ENCODE data around the gene DIPK2A. TPM values are rescaled to one million over a fixed set of nuclear protein-coding genes. Genes with fewer than 3 reads are reported as not detected.

The DIPK2A gene
- polyA plus RNA-seq, 1 experiment = 12.6 TPM

GRCh38 chr3:143973259-143974021, 1.8 kb downstream of the DIPK2A start:
- H3K4me3 ChIP-seq (ENCODE audit: low read depth, low read length) = peak overlapping the region; percentile 86
- no peak for TF ChIP-seq CTCF (IDR thresholded peaks at IDR 0.05; ENCODE audit: insufficient read depth, low read depth, low read length)
- CTCF ChIA-PET = interaction anchor here (1.3 kb wide), 1 partner anchor 797 kb away, joined by 6 read pairs; no protein-coding TSS in a partner anchor
- no peaks in the 10 kb centered on the region for H3K36me3 ChIP-seq (ENCODE audit: control insufficient read depth, insufficient read depth, low read length)
- POLR2A ChIA-PET = no interaction called here
- no peak for DNase-seq (ENCODE audit: low read depth)
- no peaks in the 10 kb centered on the region for H3K27me3 ChIP-seq (ENCODE audit: control insufficient read depth, insufficient read depth, low read length)

DNA sequence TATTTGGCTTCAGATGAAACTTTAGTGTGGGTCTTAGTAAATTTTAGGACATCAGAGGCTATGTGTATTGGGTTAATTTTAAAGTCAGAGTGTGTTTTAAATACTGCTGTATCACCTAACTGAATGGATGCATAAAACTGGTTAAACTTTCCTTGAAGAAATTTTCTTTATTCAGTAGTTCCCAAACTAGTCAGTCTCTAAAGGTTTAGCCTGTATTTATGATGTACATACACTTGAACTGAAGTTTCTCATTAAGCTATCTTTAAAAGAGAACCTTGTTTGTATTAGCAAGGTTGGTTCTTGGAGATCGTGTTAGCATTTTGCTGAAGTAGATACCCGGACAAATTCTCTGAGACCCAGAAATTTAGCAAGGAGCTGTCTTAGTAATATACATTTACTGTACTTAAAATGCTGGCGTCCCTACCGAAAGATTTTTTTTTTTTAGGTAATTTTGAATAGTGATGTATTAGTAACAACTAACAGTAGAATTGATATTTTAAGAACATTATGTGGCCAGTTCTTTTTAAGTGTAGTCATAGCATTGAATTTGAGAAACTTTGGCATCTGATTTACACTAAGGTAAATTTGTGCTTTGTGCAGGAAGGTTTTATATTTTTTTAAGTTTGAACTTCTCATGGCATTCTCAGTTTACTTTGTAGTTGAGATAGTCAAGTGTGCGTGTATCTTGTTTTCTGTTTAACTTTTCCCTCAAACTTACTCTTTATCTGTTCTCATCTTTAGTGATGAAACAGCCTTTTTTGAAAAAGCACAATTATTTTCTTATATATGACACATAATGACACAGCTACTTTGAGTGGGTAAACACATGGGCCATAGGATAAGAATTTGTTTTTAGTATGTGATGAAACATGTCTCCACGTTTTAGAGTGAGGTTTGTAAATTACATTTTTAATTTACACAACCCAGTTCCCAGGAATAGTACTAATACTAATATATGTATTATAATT, 2.9 kb downstream of the DIPK2A start:
- no peak for TF ChIP-seq CTCF (IDR thresholded peaks at IDR 0.05; ENCODE audit: insufficient read depth, low read depth, low read length)
- no peak for DNase-seq (ENCODE audit: low read depth)
- H3K27me3 ChIP-seq (ENCODE audit: control insufficient read depth, insufficient read depth, low read length) = no peaks in the 10 kb centered on the region
- CTCF ChIA-PET = interaction anchor here (0.7 to 1.8 kb wide), 5 partner anchors 10 to 796 kb away, joined by 3 to 6 read pairs (median 4); no protein-coding TSS in a partner anchor
- H3K36me3 ChIP-seq (ENCODE audit: control insufficient read depth, insufficient read depth, low read length) = no peaks in the 10 kb centered on the region
- POLR2A ChIA-PET = no interaction called here
- H3K4me3 ChIP-seq (ENCODE audit: low read depth, low read length) = peak overlapping the region; percentile 86

DNA sequence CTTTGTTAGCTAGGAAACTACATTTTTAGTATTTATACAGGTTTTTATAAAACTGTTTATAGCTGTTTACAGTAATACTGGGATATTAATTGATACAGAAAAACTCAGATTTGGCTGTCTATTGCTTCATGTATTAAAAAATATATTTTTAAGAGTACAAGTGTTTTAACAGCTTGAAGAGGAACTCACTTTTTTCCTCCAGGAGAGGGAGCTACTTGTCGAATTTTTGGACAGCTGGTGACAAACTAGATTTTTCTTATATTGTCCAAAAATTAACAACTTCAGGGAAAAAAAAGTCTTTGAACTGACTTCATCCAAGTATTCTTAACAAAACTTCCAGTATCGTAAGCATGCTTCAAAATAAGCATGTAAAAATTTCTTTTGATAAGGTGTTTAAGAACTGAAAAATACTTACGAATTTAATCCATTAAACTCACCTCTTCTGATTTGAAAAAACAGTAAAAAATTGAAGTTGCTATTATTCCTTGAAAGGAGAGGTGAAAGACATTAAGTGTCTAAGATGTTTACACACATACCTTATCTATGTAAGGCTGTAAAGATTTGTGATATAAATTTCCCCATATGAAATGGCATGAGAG, 4.0 kb downstream of the DIPK2A start:
- Histone ChIP-seq H3K27me3 (ENCODE audit: control insufficient read depth, insufficient read depth, low read length) (no peaks in the 10 kb centered on the region), H3K4me3 (ENCODE audit: low read depth, low read length) (peak overlapping the region; percentile 86; the same call in 1 of the 2 replicates), H3K36me3 (ENCODE audit: control insufficient read depth, insufficient read depth, low read length) (no peaks in the 10 kb centered on the region)
- DNase-seq (ENCODE audit: low read depth) = no peak
- POLR2A ChIA-PET = no interaction called here
- CTCF ChIA-PET = interaction anchor here (0.6 to 1.8 kb wide), 4 partner anchors 10 to 462 kb away, joined by 3 to 6 read pairs (median 4); no protein-coding TSS in a partner anchor
- TF ChIP-seq CTCF (IDR thresholded peaks at IDR 0.05; ENCODE audit: insufficient read depth, low read depth, low read length) = peak; percentile 61

DNA sequence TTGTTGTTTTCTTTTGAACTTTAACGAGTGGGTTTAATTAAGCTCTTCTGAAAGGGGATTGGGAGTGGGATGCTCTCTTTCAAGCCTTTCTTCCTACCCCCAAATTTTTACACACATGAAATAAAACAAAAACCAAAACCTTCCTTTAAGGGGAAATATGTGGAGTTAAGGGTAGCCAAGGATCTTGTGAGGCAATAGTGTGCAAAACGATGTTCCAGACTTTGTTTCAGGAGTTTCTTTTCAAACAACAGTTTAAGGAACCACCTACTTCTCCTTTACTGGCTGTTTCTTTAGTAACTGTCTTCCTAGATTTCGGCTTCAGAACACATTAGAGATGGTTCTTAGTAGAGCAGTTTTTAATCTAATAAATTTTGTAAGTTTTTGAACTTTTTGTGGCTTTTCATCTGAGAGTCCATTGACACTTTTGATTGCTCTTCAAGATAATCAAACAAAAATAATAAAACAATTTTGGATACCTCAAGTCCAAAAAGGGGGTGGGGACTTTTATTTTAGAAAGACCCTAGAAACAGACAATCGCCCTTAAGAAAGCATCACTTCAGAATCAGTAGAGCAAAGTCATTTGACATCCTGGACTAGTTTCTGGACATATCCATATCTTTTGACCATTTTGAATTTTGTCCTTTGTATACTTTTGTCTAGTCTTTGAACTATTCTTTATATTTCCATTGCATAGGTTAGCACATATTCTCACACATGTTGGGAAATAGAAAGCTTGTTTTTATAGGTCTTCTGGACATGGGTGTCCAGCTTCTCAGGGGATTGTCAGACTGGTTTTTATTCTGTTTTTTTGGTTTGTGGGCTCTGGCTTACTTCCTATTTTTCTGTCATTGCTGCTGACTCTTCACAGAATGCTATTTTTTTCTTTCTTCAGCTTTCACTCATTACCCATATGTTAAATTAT, 6.0 kb downstream of the DIPK2A start:
- Histone ChIP-seq H3K27me3 (ENCODE audit: control insufficient read depth, insufficient read depth, low read length) (no peaks in the 10 kb centered on the region), H3K36me3 (ENCODE audit: control insufficient read depth, insufficient read depth, low read length) (no peaks in the 10 kb centered on the region; the same call in 1 of the 2 replicates), H3K4me3 (ENCODE audit: low read depth, low read length) (peak overlapping the region; percentile 23)
- no peak for TF ChIP-seq CTCF (IDR thresholded peaks at IDR 0.05; ENCODE audit: insufficient read depth, low read depth, low read length)
- POLR2A ChIA-PET = no interaction called here
- CTCF ChIA-PET = interaction anchor here (0.6 to 1.4 kb wide), 3 partner anchors 84 to 794 kb away, joined by 3 to 5 read pairs (median 4); no protein-coding TSS in a partner anchor
- DNase-seq (ENCODE audit: low read depth) = no peak
